ENCODE measurements around the gene ZAP70. TPM values are rescaled to one million over a fixed set of nuclear protein-coding genes. Genes with fewer than 3 reads are reported as not detected.

The ZAP70 gene
- total and polyA plus RNA-seq, 2 donors from 2014 or later: 0.37 to 15.0 TPM

- Histone ChIP-seq H3K4me3 (ENCODE audit: low read length in 3 of 3) (no peak overlapping the region), H3K27me3 (ENCODE audit: control insufficient read depth, insufficient read depth, low read length) (no peaks in the 10 kb centered on the region), H3K4me1 (ENCODE audit: control insufficient read depth in 2 of 3, insufficient read depth in 2 of 3, low read depth in 1 of 3, low read length in 3 of 3) (peaks cover 0 to 3% (median 0%) of the 10 kb centered on the region in 3 donors), H3K36me3 (ENCODE audit: control insufficient read depth in 2 of 3, insufficient read depth in 3 of 3, low read length in 3 of 3) (no peaks in the 10 kb centered on the region), H3K9ac (ENCODE audit: low read length in 3 of 3) (no peak overlapping the region), H3K9me3 (ENCODE audit: control insufficient read depth in 2 of 3, insufficient read depth in 1 of 3, low read length in 3 of 3) (no peaks in the 10 kb centered on the region), H3K27ac (ENCODE audit: low read depth in 2 of 2, low read length in 2 of 2) (no peak overlapping the region)
- FAIRE-seq (no peak), DNase-seq (peak in 3 of 5 donors; percentile 79 to 84 (median 80))
- intact Hi-C loops (cut with DNase I): loop anchor here (10.0 kb wide), 1 partner anchor 105 kb away; no protein-coding TSS in a partner anchor
- peak; percentile 65 for TF ChIP-seq CTCF (IDR thresholded peaks at IDR 0.05; ENCODE audit: borderline replicate concordance, extremely low read depth, insufficient read depth)
These were observed 13.5 kb upstream of the ZAP70 start for GRCh38 chr2:97699765-97700444.

GRCh38 chr2:97701186-97701585 lies 12.2 kb upstream of the ZAP70 start:
- intact Hi-C loops (cut with DNase I): loop anchor here (10.0 kb wide), 1 partner anchor 106 kb away; no protein-coding TSS in a partner anchor
- FAIRE-seq (no peak), DNase-seq (no peak)
- H3K9ac ChIP-seq (ENCODE audit: low read length in 3 of 3): no peak overlapping the region
- no peak for TF ChIP-seq CTCF (IDR thresholded peaks at IDR 0.05; ENCODE audit: borderline replicate concordance, extremely low read depth, insufficient read depth)
- no peak overlapping the region for H3K4me3 ChIP-seq (ENCODE audit: low read length in 3 of 3)
- no peak overlapping the region for H3K27ac ChIP-seq (ENCODE audit: low read depth in 2 of 2, low read length in 2 of 2)
- no peaks in the 10 kb centered on the region for H3K9me3 ChIP-seq (ENCODE audit: control insufficient read depth in 2 of 3, insufficient read depth in 1 of 3, low read length in 3 of 3)
- no peaks in the 10 kb centered on the region for H3K36me3 ChIP-seq (ENCODE audit: control insufficient read depth in 2 of 3, insufficient read depth in 3 of 3, low read length in 3 of 3)
- peaks cover 0 to 6% (median 0%) of the 10 kb centered on the region in 3 donors for H3K4me1 ChIP-seq (ENCODE audit: control insufficient read depth in 2 of 3, insufficient read depth in 2 of 3, low read depth in 1 of 3, low read length in 3 of 3)
- H3K27me3 ChIP-seq (ENCODE audit: control insufficient read depth, insufficient read depth, low read length): no peaks in the 10 kb centered on the region

GRCh38 chr2:97701851-97702465 lies 11.4 kb upstream of the ZAP70 start:
- Histone ChIP-seq H3K4me3 (ENCODE audit: low read length in 3 of 3) (no peak overlapping the region), H3K9me3 (ENCODE audit: control insufficient read depth in 2 of 3, insufficient read depth in 1 of 3, low read length in 3 of 3) (no peaks in the 10 kb centered on the region), H3K4me1 (ENCODE audit: control insufficient read depth in 2 of 3, insufficient read depth in 2 of 3, low read depth in 1 of 3, low read length in 3 of 3) (peaks cover 0 to 6% (median 0%) of the 10 kb centered on the region in 3 donors), H3K36me3 (ENCODE audit: control insufficient read depth in 2 of 3, insufficient read depth in 3 of 3, low read length in 3 of 3) (no peaks in the 10 kb centered on the region), H3K9ac (ENCODE audit: low read length in 3 of 3) (no peak overlapping the region), H3K27ac (ENCODE audit: low read depth in 2 of 2, low read length in 2 of 2) (no peak overlapping the region), H3K27me3 (ENCODE audit: control insufficient read depth, insufficient read depth, low read length) (no peaks in the 10 kb centered on the region)
- FAIRE-seq: no peak
- intact Hi-C loops (cut with DNase I): loop anchor here (10.0 kb wide), 1 partner anchor 107 kb away; no protein-coding TSS in a partner anchor
- no peak for TF ChIP-seq CTCF (IDR thresholded peaks at IDR 0.05; ENCODE audit: borderline replicate concordance, extremely low read depth, insufficient read depth)
- no peak for DNase-seq
